HG02884 (cell line): ENCODE data around the gene SCYGR1.
"Not testable (repeated sequence)": the region's sequence is repeated elsewhere in the genome, so short reads cannot be mapped to it uniquely, and the experiment has no call there.

Experiments used
- ATAC-seq: cut with Tn5 transposase; IDR thresholded peaks from one replicate; pipeline ENCODE4 v1.9.1; 2021; ENCODE audit warnings: mild to moderate bottlenecking, moderate library complexity; ENCODE audit not compliant: unreplicated experiment

Gene SCYGR1

DNA sequence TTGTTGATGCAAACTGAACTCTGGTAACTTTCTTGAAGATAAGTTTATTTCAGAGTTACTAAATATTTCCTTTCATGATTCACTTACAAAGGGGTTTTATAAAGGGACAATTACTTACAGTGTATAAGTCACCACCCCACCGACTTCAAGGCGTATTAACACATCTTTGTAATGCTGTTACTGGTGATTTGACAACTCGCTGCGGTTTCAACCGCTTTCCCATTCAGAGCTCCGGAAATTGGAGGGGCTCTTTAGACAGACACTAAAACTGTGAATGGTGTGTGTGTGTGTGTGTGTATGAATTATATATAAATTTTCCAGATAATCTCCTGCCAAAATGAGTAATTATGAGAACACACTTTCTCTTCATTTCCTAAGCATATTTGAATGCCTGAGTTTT, 13.6 kb downstream of the SCYGR1 start:
- ATAC-seq = no peak

DNA sequence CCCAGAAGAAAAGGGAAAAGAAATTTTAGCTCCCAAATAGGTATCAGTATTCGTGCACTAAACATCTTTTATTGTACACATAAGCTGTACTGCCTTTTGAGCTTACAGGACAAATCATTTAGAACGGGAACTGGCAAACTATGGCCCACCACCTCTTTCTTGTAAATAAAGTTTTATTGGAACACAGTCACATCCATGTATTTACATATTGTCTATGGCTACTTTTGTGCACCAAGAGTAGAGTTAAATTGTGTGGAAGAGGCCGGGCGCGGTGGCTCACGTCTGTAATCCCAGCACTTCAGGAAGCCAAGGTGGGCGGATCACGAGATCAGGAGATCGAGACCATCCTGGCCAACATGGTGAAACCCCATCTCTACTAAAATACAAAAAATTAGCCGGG, 14.4 kb downstream of the SCYGR1 start:
- no peak for ATAC-seq

DNA sequence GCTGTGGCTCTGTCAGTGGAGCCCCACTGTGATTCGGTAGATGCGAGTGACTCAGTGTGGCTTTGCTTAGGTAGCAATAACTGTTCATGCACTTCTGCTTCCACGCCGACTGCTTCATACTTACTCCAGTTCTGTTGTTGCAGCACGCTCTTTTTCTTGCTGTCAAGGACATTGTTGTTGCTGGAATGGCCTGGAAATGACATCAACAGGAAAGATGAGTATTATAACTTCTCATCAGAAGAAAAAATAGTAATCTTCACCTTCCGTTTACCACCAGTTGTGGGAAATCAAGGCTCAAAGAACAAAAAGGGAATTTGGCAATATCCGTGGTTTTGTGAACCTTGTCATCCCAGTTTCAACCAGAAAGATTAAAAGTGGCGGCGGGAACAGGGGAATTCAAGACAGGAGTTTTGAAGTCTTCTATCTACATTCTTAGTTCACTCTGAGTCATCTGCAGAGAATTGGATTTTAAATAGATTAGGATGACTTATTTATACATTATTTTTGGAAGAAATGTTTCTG, 16.9 kb downstream of the SCYGR1 start:
- no peak for ATAC-seq

DNA sequence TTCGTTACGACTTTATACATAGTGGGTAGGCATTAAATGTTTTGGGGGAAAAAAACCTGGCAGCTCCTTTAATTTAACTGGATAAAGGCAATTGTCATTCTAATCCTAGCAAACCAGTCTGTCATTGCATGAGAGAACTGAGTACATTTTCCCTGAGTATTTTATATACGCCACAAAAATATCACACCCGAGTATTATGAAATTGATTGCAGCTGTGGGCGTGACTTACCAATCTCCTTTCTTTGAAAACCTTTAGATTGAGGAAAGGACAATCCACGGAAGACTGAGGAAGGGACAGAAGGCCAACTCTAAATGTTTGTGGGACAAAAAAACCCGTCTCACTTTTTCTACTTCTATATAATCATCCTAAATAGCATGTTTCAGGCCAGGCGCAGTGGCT, 17.7 kb downstream of the SCYGR1 start:
- no peak for ATAC-seq

DNA sequence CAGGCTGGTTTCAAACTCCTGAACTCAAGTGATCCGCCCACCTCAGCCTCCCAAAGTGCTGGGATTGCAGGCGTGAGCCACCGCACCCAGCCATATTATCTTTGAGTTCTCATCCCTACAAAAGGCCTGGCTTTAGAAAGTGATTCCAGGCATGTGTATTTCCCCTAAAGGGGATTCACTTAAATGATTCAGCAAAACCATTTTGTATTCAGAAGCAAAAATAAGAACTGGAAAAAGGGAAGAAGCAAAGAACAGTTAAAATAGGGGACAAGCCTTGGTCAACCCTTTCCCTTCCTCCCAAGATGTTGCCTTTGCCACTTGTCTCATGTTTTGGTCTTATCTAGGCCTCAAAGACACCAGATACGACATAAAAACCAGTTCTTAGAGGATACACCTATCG, 19.2 kb downstream of the SCYGR1 start:
- ATAC-seq = no peak

DNA sequence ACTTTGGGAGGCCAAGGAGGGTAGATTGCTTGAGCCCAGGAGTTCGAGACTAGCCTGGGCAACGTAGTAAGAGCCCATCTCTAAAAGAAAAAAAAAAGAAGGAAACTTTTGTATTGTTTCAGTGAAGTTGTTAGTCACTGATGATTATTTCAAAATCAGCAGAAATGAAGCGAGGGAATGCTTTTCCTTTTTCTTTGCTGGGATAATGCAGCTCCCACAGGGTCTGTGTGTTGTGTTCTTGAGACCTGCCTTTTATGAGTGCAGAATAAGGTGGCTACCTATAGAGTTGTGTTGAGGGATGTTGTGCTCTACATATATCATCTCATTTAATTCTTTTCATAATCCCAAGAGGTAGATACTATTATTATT, 20.3 kb downstream of the SCYGR1 start:
- no peak for ATAC-seq

DNA sequence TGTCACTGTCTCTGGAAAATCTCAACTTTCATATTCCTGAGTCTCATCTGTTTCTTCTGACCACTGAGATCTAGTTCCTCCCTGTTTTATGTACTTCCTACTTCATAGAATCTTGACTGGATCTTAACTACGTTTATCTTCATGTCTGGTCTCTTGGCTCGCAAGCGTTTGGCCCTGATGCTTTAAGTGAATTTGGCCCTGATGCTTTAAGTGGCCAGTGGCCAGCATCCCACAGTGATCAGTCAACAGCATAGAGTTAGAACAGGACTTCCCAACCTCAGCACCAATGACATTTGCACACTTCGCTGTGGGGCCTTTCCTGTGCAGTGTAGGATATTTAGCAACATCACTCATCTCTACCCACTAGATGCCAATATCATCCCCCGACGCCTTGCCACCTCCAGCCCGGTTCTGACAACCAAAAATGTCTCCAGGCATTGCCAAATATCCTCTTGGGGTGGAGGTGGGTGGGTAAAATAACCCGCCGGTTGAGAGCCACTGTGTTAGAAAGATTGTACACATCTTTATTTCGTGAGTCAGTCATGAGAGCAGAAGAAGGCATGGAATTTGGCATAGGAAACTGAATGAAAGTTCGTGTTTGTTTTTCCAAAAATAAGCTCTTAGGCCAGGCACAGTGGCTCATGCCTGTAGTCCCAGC, 20.9 kb downstream of the SCYGR1 start:
- no peak for ATAC-seq

DNA sequence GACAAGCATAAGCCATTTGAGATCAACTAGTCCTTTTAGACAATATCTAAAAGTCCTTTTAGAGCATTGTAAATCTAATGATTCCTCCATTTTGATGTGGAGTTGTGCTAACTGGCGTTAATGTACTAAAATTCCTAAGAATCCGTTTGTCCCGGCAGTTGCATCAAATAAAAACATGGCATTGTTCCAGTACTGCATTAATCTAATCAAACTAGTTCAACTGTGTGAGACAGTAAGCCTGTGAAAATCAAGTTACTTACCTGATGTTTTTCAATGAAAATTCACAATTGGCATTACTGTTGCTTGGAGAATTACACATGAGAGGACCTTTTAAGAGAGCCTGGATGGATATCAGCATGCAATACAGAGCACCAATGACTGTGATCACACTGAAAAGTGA, 21.9 kb downstream of the SCYGR1 start:
- ATAC-seq = no peak

DNA sequence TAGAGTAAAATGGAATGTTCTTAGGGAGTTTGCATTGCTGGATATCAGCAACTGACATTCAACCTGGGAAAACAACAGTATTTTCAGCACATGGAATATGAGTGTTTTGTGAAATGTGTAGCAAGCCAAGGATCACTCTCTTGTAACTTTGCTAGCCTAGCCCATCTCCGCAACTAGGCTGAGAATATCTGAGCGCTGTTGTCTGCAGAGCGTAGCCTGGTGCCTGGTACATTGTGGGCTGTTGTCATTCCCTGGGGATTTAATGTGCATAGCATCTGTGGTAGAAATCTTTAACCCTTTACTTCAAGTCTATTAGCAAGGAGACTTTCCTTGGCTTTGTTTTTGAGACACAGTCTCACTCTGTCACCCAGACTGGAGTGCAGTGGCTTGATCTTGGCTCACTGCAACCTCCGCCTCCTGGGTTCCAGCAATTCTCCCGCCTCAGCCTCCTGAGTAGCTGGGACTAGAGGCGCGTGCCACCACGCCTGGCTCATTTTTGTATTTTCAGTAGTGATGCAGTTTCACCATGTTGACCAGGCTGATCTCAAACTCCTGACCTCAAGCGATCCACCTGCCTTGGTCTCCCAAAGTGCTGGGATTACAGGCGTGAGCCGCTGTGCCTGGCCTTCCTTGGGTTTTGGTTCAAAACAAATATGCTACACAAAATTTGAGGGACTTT, 23.0 kb downstream of the SCYGR1 start:
- not testable (repeated sequence) for ATAC-seq

DNA sequence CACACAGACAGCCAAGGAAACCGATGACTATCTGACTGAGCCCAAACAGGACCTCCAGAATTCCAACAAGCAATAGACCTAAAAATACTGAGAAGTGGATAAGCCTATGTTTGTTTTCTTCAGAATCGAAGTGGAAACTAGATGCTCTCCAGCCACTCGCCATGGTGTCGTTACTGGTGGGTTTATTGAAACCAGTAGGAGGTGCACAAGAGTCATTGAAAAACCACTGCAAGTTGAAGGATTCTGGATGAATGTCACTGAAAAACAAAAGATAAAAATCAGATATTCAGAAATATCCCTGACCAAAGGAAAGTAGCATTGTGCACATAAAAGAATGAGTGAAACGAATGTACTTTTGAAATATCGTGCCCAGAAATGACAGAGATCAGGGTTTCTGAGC, 24.0 kb downstream of the SCYGR1 start:
- no peak for ATAC-seq

DNA sequence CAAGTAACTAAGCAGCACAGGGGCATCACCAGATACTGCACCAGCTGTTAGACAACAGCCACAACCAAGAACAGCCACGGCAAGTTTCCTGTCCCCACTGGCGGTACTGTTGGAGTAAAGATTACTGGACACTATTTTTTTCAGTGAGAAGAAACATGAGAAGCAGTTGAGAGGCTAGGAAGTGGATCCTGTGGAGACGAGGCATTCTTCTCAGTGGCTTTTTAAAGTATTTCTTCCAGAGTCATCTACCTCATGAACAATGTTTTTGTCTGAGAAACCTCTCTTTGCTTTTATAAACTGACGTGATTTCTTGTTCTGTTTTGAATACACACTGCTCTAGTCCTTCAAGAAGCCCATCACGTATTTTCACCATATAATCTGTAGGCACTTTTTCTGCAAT, 27.4 kb downstream of the SCYGR1 start:
- no peak for ATAC-seq

DNA sequence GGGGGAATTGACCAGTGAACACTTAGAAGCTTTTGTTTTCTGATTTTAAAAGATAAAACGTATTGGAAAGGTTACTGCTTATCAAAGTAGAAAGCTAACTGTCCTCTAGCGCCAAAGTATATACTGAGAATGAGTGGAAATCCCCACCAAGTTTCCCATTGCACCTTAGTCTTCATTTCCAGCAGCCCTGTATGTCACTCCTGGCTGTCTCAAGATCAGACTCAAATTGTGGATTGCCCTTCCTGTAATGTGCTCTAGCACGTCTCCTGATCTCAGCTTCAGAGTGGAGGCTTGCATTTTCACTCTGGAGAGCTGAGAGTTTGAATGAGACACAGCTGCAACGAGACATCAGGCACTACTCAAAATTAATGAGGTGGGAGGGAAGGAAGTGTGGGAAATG, 36.1 kb downstream of the SCYGR1 start:
- ATAC-seq = peak; percentile 84

DNA sequence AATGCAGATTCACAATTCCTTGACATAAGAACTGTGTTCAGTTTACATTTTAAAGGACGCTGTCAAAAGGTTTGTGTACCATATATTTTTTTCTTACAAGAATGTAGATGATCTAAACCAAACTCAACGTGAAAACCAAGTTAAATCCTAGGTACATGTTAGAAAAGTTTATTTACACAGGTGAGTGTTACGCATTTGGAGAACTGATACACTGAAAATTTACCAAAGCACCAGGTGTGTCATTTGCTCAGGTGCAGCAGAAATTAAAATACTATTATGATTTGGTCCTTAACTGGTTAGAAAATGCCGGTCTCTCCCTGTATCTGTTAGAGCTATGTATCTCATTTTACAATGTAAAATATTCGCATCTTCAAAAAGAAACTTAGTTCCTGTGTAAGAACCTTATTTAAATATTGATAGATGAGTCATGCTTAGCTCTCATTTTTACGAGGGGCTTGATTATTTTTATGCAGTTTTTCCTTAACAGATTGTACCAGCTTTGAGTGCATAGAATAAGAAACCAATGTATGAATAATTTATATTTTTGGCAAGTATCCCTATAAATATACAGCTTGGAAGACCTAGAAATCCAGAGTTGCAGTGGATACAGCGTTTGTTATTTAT, 37.6 kb downstream of the SCYGR1 start:
- ATAC-seq = no peak

DNA sequence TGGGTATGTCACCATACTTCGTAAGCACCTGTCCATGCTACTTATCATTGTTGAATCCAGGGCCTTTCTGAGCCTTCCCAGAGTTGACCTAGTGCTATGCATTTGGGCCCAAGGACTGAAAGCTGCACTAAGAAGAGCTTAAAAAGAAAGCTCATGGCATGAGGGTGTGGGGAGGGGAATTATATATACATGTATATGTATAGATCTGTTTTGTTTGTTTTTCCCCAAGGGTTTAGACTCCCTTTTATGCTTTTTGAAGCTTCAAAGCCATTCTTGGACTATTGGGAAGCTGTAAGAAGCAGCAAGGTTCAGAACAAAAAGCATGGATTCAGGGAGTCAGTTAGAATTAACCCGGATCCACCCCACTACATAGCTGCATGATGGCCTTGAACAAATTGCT, 39.4 kb downstream of the SCYGR1 start:
- no peak for ATAC-seq

DNA sequence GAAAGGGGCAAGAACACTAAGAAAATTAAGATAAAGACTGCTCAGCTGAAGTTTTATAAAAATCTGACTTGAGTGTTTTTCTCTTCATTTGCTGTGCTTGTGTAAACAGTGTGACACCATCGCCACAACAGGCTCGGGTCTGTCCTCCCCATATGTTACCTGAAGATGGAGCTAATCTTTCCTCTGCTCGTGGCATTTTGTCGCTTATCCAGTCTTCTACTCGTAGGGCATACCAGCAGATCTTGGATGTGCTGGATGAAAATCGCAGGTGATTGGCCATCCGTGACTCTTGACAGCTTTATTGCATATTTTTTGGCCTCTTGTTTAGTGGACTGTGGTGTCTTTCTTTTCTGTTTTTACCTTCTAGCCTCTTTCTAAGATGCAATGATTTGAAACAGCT, 40.6 kb downstream of the SCYGR1 start:
- ATAC-seq = no peak

DNA sequence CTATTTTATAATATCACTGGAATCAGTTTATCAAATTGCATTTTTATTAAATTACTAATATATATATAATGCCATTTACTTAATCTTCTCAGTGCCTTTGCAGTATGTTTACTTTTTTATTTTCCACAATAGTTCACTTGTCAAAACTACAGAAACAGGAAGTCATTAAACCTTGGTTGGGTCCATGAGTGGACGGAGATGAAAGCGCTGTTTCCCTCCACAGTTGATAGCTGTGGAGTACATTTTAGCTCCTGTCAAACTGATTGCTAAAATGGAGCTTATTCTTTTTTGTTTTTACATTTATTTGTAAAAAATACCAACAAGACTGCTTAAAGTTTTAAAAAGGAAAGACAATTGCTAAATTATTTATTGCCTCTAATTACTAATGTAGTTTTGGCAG, 43.5 kb downstream of the SCYGR1 start:
- ATAC-seq = no peak

DNA sequence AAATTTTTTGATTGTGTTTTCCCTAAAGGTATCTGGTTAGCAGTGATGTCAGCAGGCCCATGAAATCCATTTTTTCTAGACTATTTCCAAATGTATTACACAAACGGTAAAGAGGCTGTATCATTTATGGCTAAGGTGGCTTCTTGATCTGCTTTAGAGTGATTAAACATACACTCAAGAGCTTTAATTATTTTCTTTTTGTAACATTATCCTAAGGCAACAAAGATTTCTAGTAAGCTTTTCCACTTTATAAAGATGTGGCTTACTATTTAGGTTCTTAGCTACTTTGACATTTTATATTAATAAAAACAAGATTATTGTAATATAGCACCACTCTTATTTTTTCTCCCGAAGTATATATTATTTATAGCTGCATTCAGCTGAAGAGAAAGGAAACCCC, 46.2 kb downstream of the SCYGR1 start:
- no peak for ATAC-seq

DNA sequence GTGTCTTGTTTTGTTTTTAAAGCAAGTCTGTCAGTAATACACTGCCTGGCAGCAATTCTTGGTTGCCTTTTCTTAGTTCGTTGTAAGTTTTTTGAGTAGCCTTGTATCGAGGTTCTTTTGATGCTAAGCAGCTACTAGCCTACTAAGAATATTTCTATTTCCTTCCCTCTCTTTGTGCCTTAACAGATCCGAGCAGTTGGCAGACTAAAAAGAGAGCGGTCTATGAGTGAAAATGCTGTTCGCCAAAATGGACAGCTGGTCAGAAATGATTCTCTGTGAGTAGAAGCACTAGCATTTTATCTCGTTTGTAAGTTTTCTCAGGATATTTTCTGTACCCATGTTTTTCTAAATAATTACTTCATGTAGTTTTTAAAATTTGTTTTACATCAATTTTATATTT, 47.6 kb downstream of the SCYGR1 start:
- ATAC-seq = no peak

DNA sequence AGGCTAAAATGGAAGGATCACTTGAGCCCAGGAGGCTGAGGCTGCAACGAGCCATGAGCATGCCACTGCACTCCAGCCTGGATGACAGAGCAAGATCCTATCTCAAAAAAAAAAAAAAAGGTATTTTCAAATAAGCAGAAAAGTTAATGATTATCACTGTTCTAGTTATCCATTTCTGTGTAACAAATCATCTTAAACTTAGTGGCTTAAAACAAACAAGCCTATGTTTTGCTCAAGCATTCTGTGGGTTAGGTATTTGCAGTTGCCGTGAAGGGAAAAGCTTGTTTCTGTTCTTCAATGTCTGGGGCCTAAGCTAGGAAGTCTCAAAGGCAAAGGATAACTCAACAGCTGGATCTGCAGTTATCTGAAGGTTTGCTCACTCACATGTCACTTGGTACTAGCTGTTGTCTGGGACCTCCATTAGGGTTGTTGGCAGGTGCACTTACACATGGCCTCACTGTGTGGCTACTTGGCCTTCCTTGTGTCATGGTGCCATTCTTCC, 48.6 kb downstream of the SCYGR1 start:
- no peak for ATAC-seq
